ENCODE measurements around the gene RFX5.
"Not testable (repeated sequence)": the region's sequence is repeated elsewhere in the genome, so short reads cannot be mapped to it uniquely, and the experiment has no call there.

RFX5 gene

DNA sequence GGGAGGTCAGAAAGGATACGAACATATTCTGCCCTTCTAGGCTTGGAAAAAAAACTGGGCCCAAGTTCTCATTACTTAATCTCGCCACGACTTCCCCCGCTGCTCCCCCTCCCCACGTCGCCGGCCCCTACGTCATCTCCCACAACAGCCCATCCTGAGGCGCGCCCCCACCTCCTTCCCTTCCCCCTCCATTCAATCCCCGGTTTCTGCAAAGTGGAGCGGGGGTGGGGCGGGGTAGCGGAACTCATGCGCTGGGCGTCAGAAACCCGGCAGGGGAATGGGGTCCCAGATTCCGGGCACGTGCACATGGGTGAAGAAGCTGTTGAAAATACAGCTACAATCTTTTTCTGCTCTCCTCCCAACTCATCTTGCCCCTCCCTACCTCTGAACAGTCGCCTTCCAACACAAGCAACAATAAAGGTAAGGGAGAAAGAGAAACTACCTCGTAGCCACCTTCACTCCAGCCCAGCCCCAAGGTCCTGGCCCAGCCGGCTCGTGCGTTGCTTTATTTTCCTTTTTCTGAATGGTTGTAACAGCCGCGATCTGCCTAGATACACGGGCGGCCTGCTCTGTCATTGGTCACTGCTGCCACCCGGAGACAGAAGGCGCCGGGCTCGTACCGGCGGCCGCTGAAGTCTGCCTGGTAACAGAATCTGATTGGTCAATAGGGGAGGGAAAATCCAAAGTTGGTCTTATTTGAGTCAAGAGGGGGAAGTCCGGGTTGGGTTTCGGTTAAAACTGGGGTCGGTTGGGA lies at the start of gene RFX5 (continued):
- TF ChIP-seq, protein P1, sequence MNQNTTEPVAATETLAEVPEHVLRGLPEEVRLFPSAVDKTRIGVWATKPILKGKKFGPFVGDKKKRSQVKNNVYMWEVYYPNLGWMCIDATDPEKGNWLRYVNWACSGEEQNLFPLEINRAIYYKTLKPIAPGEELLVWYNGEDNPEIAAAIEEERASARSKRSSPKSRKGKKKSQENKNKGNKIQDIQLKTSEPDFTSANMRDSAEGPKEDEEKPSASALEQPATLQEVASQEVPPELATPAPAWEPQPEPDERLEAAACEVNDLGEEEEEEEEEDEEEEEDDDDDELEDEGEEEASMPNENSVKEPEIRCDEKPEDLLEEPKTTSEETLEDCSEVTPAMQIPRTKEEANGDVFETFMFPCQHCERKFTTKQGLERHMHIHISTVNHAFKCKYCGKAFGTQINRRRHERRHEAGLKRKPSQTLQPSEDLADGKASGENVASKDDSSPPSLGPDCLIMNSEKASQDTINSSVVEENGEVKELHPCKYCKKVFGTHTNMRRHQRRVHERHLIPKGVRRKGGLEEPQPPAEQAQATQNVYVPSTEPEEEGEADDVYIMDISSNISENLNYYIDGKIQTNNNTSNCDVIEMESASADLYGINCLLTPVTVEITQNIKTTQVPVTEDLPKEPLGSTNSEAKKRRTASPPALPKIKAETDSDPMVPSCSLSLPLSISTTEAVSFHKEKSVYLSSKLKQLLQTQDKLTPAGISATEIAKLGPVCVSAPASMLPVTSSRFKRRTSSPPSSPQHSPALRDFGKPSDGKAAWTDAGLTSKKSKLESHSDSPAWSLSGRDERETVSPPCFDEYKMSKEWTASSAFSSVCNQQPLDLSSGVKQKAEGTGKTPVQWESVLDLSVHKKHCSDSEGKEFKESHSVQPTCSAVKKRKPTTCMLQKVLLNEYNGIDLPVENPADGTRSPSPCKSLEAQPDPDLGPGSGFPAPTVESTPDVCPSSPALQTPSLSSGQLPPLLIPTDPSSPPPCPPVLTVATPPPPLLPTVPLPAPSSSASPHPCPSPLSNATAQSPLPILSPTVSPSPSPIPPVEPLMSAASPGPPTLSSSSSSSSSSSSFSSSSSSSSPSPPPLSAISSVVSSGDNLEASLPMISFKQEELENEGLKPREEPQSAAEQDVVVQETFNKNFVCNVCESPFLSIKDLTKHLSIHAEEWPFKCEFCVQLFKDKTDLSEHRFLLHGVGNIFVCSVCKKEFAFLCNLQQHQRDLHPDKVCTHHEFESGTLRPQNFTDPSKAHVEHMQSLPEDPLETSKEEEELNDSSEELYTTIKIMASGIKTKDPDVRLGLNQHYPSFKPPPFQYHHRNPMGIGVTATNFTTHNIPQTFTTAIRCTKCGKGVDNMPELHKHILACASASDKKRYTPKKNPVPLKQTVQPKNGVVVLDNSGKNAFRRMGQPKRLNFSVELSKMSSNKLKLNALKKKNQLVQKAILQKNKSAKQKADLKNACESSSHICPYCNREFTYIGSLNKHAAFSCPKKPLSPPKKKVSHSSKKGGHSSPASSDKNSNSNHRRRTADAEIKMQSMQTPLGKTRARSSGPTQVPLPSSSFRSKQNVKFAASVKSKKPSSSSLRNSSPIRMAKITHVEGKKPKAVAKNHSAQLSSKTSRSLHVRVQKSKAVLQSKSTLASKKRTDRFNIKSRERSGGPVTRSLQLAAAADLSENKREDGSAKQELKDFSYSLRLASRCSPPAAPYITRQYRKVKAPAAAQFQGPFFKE (tag by site-specific recombination; IDR thresholded peaks at IDR 0.05; ENCODE audit: borderline replicate concordance) = no peak
- TF ChIP-seq, protein P2, sequence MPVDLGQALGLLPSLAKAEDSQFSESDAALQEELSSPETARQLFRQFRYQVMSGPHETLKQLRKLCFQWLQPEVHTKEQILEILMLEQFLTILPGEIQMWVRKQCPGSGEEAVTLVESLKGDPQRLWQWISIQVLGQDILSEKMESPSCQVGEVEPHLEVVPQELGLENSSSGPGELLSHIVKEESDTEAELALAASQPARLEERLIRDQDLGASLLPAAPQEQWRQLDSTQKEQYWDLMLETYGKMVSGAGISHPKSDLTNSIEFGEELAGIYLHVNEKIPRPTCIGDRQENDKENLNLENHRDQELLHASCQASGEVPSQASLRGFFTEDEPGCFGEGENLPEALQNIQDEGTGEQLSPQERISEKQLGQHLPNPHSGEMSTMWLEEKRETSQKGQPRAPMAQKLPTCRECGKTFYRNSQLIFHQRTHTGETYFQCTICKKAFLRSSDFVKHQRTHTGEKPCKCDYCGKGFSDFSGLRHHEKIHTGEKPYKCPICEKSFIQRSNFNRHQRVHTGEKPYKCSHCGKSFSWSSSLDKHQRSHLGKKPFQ (tag by site-specific recombination; IDR thresholded peaks at IDR 0.05) = no peak
- no peak for TF ChIP-seq ZNF404 (tag by site-specific recombination; IDR thresholded peaks at IDR 0.05)
- TF ChIP-seq SCRT1 (tag by site-specific recombination; IDR thresholded peaks at IDR 0.05; ENCODE audit: borderline replicate concordance) = no peak

DNA sequence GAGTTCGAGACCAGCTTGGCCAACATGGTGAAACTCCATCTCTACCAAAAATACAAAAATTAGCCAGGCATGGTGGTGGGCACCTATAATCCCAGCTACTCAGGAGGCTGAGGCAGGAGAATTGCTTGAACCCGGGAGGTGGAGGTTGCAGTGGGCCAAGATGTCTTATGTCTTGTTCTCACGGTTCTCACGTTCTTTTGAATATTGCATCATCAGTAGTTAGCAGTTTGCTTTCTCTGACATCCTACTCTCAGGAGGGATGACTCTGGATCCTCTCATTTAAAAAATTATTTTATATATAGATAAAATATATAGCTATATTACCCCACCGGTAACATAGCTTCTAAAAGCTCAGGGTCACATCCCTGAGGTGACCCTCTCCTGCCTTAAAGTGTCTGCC lies 49.2 kb upstream of the RFX5 start:
- H3K36me3 ChIP-seq (ENCODE audit: control insufficient read depth in 2 of 2, insufficient read depth in 1 of 2, low read length in 2 of 2) = peaks cover 2 to 14% of the 10 kb centered on the region in 2 experiments; a peak in 1 of 3 replicates
- not testable (repeated sequence) for H3K27ac ChIP-seq (ENCODE audit: extremely low read depth, low read depth, low read length); H3K4me1 ChIP-seq (ENCODE audit: control insufficient read depth, insufficient read depth, low read length); H3K4me3 ChIP-seq (ENCODE audit: low read depth, low read length); H3K9me3 ChIP-seq (ENCODE audit: control insufficient read depth, insufficient read depth, low read depth, low read length)
- POLR2A ChIA-PET = interaction anchor here (0.6 kb wide), 1 partner anchor 363 kb away, joined by 7 read pairs; no protein-coding TSS in a partner anchor
- CTCF ChIA-PET = interaction anchor here (0.7 to 1.6 kb wide), 2 partner anchors 55 to 60 kb away, joined by 3 to 4 read pairs; no protein-coding TSS in a partner anchor

DNA sequence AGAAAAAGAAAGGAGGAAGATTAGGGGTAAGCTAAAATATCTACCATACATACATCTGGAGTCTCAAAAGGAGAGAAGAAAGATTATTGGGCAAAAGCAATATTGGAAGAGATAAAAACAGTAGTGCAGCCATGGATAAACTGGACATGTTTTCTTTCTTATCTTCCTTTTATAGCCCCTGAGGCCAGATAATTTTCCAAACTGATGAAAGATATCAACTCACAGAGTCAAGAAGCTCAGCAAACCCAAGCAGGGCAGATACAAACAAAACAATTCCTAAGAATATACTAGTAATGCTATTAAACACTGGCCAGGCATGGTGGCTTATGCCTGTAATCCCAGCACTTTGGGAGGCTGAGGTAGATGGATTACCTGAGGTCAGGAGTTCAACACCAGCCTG lies 46.5 kb upstream of the RFX5 start:
- ChIA-PET CTCF (interaction anchor here (0.6 kb wide), 1 partner anchor 52 kb away, joined by 3 read pairs; no protein-coding TSS in a partner anchor), POLR2A (no interaction called here)
- no peak for TF ChIP-seq ZNF530 (tag by site-specific recombination; IDR thresholded peaks at IDR 0.05; ENCODE audit: low read depth)
- TF ChIP-seq ZNF558 (tag by site-specific recombination; IDR thresholded peaks at IDR 0.05) = peak; percentile 92

DNA sequence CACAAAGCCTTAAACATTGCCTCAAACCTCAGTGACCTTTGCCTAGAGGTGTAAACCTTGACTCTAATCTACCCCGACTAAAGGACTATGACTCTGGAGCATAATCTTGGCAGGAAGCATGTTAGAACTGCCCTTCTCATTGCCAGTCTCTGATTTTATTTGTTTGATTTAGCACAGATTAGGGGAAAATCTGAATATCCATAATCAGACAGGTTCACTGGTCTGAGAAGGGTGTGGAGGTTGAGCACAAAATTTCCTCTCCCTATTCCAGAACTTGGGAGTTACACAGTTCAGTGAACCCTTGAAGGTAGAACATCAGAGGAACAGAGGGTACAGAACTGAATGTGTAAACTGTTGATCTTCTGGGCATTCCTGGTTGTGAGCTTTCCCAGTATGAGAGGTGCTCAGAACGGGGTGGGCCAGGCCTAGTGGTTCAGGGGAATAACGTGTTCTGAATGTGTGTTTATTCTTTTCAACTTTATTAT lies 44.1 kb upstream of the RFX5 start:
- Histone ChIP-seq H3K4me3 (ENCODE audit: low read depth, low read length) (no peak overlapping the region), H3K4me1 (ENCODE audit: control insufficient read depth, insufficient read depth, low read length) (no peaks in the 10 kb centered on the region), H3K27ac (ENCODE audit: extremely low read depth, low read depth, low read length) (no peak overlapping the region), H3K9me3 (ENCODE audit: control insufficient read depth, insufficient read depth, low read depth, low read length) (no peaks in the 10 kb centered on the region), H3K36me3 (ENCODE audit: control insufficient read depth in 2 of 2, insufficient read depth in 1 of 2, low read length in 2 of 2) (no peaks in the 10 kb centered on the region)
- ChIA-PET POLR2A (no interaction called here), CTCF (interaction anchor here (1.3 kb wide), 1 partner anchor 50 kb away, joined by 4 read pairs; no protein-coding TSS in a partner anchor)
- TF ChIP-seq ZNF175 (tag by site-specific recombination; IDR thresholded peaks at IDR 0.05) (no peak), ZNF624 (tag by site-specific recombination; IDR thresholded peaks at IDR 0.05) (no peak), ZNF585B (tag by site-specific recombination; IDR thresholded peaks at IDR 0.05) (no peak)
- TF ChIP-seq, protein P3, sequence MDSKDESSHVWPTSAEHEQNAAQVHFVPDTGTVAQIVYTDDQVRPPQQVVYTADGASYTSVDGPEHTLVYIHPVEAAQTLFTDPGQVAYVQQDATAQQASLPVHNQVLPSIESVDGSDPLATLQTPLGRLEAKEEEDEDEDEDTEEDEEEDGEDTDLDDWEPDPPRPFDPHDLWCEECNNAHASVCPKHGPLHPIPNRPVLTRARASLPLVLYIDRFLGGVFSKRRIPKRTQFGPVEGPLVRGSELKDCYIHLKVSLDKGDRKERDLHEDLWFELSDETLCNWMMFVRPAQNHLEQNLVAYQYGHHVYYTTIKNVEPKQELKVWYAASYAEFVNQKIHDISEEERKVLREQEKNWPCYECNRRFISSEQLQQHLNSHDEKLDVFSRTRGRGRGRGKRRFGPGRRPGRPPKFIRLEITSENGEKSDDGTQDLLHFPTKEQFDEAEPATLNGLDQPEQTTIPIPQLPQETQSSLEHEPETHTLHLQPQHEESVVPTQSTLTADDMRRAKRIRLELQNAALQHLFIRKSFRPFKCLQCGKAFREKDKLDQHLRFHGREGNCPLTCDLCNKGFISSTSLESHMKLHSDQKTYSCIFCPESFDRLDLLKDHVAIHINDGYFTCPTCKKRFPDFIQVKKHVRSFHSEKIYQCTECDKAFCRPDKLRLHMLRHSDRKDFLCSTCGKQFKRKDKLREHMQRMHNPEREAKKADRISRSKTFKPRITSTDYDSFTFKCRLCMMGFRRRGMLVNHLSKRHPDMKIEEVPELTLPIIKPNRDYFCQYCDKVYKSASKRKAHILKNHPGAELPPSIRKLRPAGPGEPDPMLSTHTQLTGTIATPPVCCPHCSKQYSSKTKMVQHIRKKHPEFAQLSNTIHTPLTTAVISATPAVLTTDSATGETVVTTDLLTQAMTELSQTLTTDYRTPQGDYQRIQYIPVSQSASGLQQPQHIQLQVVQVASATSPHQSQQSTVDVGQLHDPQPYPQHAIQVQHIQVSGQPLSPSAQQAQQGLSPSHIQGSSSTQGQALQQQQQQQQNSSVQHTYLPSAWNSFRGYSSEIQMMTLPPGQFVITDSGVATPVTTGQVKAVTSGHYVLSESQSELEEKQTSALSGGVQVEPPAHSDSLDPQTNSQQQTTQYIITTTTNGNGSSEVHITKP (tag by site-specific recombination; IDR thresholded peaks at IDR 0.05) = no peak

More for the DNA sequence above, 46.5 kb upstream of the RFX5 start:
- H3K4me3 ChIP-seq (ENCODE audit: low read depth, low read length) = no peak overlapping the region
- no peaks in the 10 kb centered on the region for H3K4me1 ChIP-seq (ENCODE audit: control insufficient read depth, insufficient read depth, low read length)
- no peaks in the 10 kb centered on the region for H3K9me3 ChIP-seq (ENCODE audit: control insufficient read depth, insufficient read depth, low read depth, low read length)
- H3K36me3 ChIP-seq (ENCODE audit: control insufficient read depth in 2 of 2, insufficient read depth in 1 of 2, low read length in 2 of 2) = no peaks in the 10 kb centered on the region
- H3K27ac ChIP-seq (ENCODE audit: extremely low read depth, low read depth, low read length) = no peak overlapping the region
